Left ventricle myocardium inferior (tissue), 1 donor: ENCODE measurements around the gene PERM1. TPM values are rescaled to one million over a fixed set of nuclear protein-coding genes. Genes with fewer than 3 reads are reported as not detected.

Experiments used
- DNase-seq: peaks from one replicate; pipeline ENCODE4 v3.0.0-alpha.2; 2020
- H3K27ac ChIP-seq: fragments of 200-600 bp; replicated peaks from 2 replicates; pipeline ENCODE4 v1.8.0; 2021
- H3K27me3 ChIP-seq: fragments of 200-600 bp; 2 replicates; pipeline ENCODE4 v1.8.0; 2021; ENCODE audit warnings: low read depth
- H3K36me3 ChIP-seq: fragments of 200-600 bp; 2 replicates; pipeline ENCODE4 v1.8.0; 2021
- H3K4me1 ChIP-seq: fragments of 200-600 bp; 2 replicates; pipeline ENCODE4 v1.8.0; 2021
- H3K4me3 ChIP-seq: fragments of 200-600 bp; 2 replicates; pipeline ENCODE4 v1.8.0; 2021; ENCODE audit warnings: mild to moderate bottlenecking, moderate library complexity
- H3K9me3 ChIP-seq: fragments of 200-600 bp; replicated peaks from 2 replicates; pipeline ENCODE4 v1.8.0; 2021
- intact Hi-C: fragments of 100-400 bp; cut with micrococcal nuclease; formaldehyde crosslinking; loops from one replicate; pipeline ENCODE4 v1.11.0; 2022
- total RNA-seq: library from RNA; stranded (reverse); fragmentation: NEBNext Ultra II Directional; extraction: Animal tissue kit (Norgen Biotek cat#: 25700); gene quantifications from one replicate; pipeline ENCODE4 v1.2.1, GENCODE V29; 2021
- TF ChIP-seq, protein P1 (sequence below): fragments of 200-600 bp; IDR thresholded peaks from 2 replicates; pipeline ENCODE4 v1.8.0; 2021; ENCODE audit warnings: antibody characterized with exemption, mild to moderate bottlenecking, borderline replicate concordance
- donor health status: DM: no; HTN: yes; CAD: no; lungs with severe emphysema.

Gene PERM1
- total RNA-seq, 1 donor from 2014 or later = 160 TPM

DNA sequence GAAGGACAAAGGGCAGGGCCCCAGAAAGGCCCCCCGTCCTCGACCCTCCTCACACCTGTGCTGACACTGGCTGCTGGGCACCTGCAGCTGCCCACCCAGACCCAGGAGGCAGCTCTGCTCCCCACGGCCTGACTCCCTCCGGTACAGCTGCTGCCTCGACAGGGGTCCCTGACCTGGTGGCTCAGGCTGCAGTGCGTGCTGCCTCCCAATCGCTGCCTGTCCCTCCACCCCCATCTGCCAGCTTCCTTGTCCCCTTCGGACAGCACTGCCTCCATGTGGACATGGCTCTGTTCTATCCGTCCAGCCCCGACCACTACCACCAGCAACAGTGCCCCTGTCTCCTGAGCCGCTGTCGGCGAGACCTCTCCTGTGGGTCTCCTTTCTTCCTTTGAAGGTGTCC lies 27.0 kb downstream of the PERM1 start:
- Histone ChIP-seq H3K4me3 (no peak overlapping the region), H3K4me1 (peaks cover 30% of the 10 kb centered on the region), H3K27me3 (no peaks in the 10 kb centered on the region), H3K27ac (no peak overlapping the region), H3K36me3 (peaks cover 74% of the 10 kb centered on the region), H3K9me3 (no peaks in the 10 kb centered on the region)
- intact Hi-C loops = no loop called here
- TF ChIP-seq, protein P1, sequence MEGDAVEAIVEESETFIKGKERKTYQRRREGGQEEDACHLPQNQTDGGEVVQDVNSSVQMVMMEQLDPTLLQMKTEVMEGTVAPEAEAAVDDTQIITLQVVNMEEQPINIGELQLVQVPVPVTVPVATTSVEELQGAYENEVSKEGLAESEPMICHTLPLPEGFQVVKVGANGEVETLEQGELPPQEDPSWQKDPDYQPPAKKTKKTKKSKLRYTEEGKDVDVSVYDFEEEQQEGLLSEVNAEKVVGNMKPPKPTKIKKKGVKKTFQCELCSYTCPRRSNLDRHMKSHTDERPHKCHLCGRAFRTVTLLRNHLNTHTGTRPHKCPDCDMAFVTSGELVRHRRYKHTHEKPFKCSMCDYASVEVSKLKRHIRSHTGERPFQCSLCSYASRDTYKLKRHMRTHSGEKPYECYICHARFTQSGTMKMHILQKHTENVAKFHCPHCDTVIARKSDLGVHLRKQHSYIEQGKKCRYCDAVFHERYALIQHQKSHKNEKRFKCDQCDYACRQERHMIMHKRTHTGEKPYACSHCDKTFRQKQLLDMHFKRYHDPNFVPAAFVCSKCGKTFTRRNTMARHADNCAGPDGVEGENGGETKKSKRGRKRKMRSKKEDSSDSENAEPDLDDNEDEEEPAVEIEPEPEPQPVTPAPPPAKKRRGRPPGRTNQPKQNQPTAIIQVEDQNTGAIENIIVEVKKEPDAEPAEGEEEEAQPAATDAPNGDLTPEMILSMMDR = no peak
- DNase-seq = no peak

GRCh38 chr1:953524-954320 lies 28.2 kb downstream of the PERM1 start:
- Histone ChIP-seq H3K36me3 (peaks cover 86% of the 10 kb centered on the region), H3K27me3 (no peaks in the 10 kb centered on the region), H3K27ac (no peak overlapping the region), H3K4me1 (peaks cover 20% of the 10 kb centered on the region), H3K4me3 (no peak overlapping the region), H3K9me3 (no peaks in the 10 kb centered on the region)
- TF ChIP-seq, protein P1 = no peak
- no peak for DNase-seq
- intact Hi-C loops = no loop called here

- Histone ChIP-seq H3K4me3 (no peak overlapping the region), H3K36me3 (peaks cover 96% of the 10 kb centered on the region), H3K27ac (no peak overlapping the region), H3K27me3 (no peaks in the 10 kb centered on the region), H3K9me3 (no peaks in the 10 kb centered on the region), H3K4me1 (peaks cover 9% of the 10 kb centered on the region)
- no peak for DNase-seq
- intact Hi-C loops = no loop called here
- TF ChIP-seq, protein P1 = no peak
These were observed 29.3 kb downstream of the PERM1 start for GRCh38 chr1:952603-953002.

DNA sequence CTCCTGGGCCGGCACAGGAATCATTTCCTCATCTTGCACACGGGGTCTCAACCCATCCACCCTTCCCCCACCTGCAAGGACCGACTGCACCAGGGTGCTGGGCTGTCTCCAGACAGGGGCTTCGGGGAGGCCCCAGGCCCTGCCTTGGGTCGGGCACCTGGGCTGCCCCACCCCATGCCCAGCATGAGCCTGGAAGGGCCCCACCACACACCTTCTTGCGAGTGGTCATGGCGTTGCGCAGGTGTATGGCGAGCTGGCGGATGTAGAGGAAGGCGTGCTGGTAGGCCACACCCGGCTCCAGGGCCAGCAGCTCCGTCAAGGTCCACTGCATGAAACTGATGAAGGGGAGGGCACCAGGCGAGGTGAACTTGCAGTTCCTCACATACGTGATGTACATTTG lies 29.7 kb downstream of the PERM1 start:
- Histone ChIP-seq H3K27ac (no peak overlapping the region), H3K36me3 (peaks cover 99% of the 10 kb centered on the region), H3K4me1 (peaks cover 5% of the 10 kb centered on the region), H3K9me3 (no peaks in the 10 kb centered on the region), H3K27me3 (no peaks in the 10 kb centered on the region), H3K4me3 (no peak overlapping the region)
- DNase-seq = no peak
- TF ChIP-seq, protein P1 = no peak
- intact Hi-C loops = no loop called here

DNA sequence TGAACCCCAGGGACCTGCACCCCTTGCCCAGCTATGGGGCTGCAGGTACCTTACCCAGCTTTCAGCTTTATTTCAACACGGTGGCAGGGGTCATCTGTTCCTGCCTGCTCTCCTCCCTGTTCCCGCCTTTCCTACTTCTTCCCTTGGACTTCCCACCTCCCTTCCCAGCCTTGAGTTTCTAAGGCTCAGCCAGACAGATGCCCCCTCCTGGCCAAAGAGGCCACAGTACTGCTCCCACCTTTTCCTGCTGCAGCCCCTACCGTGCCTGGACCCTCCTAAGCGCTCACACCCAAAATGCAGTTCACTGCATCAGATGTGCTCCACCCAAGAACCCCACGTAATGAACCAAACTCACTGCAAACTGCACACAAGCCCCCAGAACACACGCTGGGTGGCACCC lies 30.5 kb downstream of the PERM1 start:
- DNase-seq = no peak
- Histone ChIP-seq H3K4me3 (no peak overlapping the region), H3K9me3 (no peaks in the 10 kb centered on the region), H3K36me3 (peaks cover 99% of the 10 kb centered on the region), H3K27me3 (no peaks in the 10 kb centered on the region), H3K4me1 (no peaks in the 10 kb centered on the region), H3K27ac (no peak overlapping the region)
- TF ChIP-seq, protein P1 = peak; percentile 22
- intact Hi-C loops = no loop called here
